ENCODE measurements around the gene APRT. TPM values are rescaled to one million over a fixed set of nuclear protein-coding genes. Genes with fewer than 3 reads are reported as not detected.

The APRT gene
- total and polyA plus RNA-seq, 2 of the 4 experiments (the other 2 are of a cell fraction) = 40.5 to 157 TPM

- no peak overlapping the region for H3K4me3 ChIP-seq (ENCODE audit: insufficient read depth, low read depth, low read length)
- H4K5ac ChIP-seq (ENCODE audit: low read depth, low read length) = no peak overlapping the region
- H2AFZ ChIP-seq (replicated peaks; ENCODE audit: low read length, poor library complexity) = no peak overlapping the region
- no peak for ATAC-seq (ENCODE audit: low read depth)
- no peak overlapping the region for H2BK5ac ChIP-seq (ENCODE audit: low read depth, low read length, poor library complexity, severe bottlenecking)
- H4K91ac ChIP-seq (ENCODE audit: insufficient read depth, low read depth, low read length) = no peak overlapping the region
- no peak overlapping the region for H2BK120ac ChIP-seq (ENCODE audit: low read depth, low read length)
- dilution Hi-C loops (cut with HindIII; ENCODE audit: low sequenced_read_pairs, unreplicated experiment) = no loop called here
- peaks cover 9 to 38% of the 10 kb centered on the region in 2 experiments for H3K79me1 ChIP-seq (ENCODE audit: low read depth in 1 of 2, low read length in 2 of 2)
- no peak overlapping the region for H2BK15ac ChIP-seq (ENCODE audit: low read depth, low read length)
- H3K14ac ChIP-seq (replicated peaks; ENCODE audit: low read depth, low read length) = no peak overlapping the region
- no peak for TF ChIP-seq RFX5 (IDR thresholded peaks at IDR 0.05; ENCODE audit: low read depth, low read length)
- no peak for TF ChIP-seq NFE2L2 (IDR thresholded peaks at IDR 0.05; ENCODE audit: low read depth, low read length)
- no peak for TF ChIP-seq RCOR1 (IDR thresholded peaks at IDR 0.05; ENCODE audit: insufficient replicate concordance, low read length)
- no peak for TF ChIP-seq ELK1 (IDR thresholded peaks at IDR 0.05; ENCODE audit: borderline replicate concordance, low read depth, low read length)
- no peak for TF ChIP-seq FOS (IDR thresholded peaks at IDR 0.05; ENCODE audit: low read depth, low read length)
- no peak for TF ChIP-seq CTCF (conservative IDR thresholded peaks at IDR 0.05; ENCODE audit: low read depth, low read length)
- no peak for TF ChIP-seq SMC3 (IDR thresholded peaks at IDR 0.05; ENCODE audit: low read depth, low read length)
- no peak for TF ChIP-seq RAD21 (IDR thresholded peaks at IDR 0.05; ENCODE audit: low read length)
- no peak for TF ChIP-seq MAFK (IDR thresholded peaks at IDR 0.05; ENCODE audit: low read depth, low read length)
- no peak for TF ChIP-seq POLR2A (IDR thresholded peaks at IDR 0.05; ENCODE audit: low read depth, low read length)
- no peak for TF ChIP-seq CEBPB (IDR thresholded peaks at IDR 0.05; ENCODE audit: low read depth, low read length)
- TF ChIP-seq MXI1 (IDR thresholded peaks at IDR 0.05; ENCODE audit: borderline replicate concordance, low read depth, low read length) = no peak
- no peak for TF ChIP-seq MAZ (IDR thresholded peaks at IDR 0.05; ENCODE audit: borderline replicate concordance, low read depth, low read length)
- no peak for TF ChIP-seq USF2 (IDR thresholded peaks at IDR 0.05; ENCODE audit: low read depth, low read length)
- no peak for TF ChIP-seq CHD1 (IDR thresholded peaks at IDR 0.05; ENCODE audit: low read depth, low read length)
- TF ChIP-seq BHLHE40 (IDR thresholded peaks at IDR 0.05; ENCODE audit: low read depth, low read length) = no peak
- H3K4me1 ChIP-seq (ENCODE audit: control insufficient read depth, insufficient read depth, low read length) = peaks cover 9% of the 10 kb centered on the region
- no peaks in the 10 kb centered on the region for H3K9me3 ChIP-seq (ENCODE audit: control insufficient read depth, insufficient read depth, low read length)
- CTCF ChIA-PET = no interaction called here
- H2AK9ac ChIP-seq (replicated peaks; ENCODE audit: low read depth, low read length, poor library complexity) = no peak overlapping the region
- BruUV-seq (replicated peaks) = no TSS peak
- in situ Hi-C loops (cut with MboI; ENCODE audit: low sequenced_read_pairs) = no loop called here
- no peak overlapping the region for H3K9ac ChIP-seq (ENCODE audit: low read depth, low read length)
- no peaks in the 10 kb centered on the region for H3K27me3 ChIP-seq (ENCODE audit: control insufficient read depth, insufficient read depth, low read length)
- no peak overlapping the region for H3K23ac ChIP-seq (ENCODE audit: low read depth, low read length)
- no peak overlapping the region for H2BK20ac ChIP-seq (ENCODE audit: low read depth, low read length)
- H3K27ac ChIP-seq (ENCODE audit: insufficient read depth, low read length) = no peak overlapping the region
- H3K18ac ChIP-seq (ENCODE audit: low read depth, low read length) = no peak overlapping the region
- intact Hi-C loops (cut with micrococcal nuclease) = loop anchor here (5.0 kb wide), 1 partner anchor 72 kb away; no protein-coding TSS in a partner anchor
- peaks cover 24% of the 10 kb centered on the region for H4K20me1 ChIP-seq (ENCODE audit: insufficient read depth, low read length)
- no peak overlapping the region for H3K4me2 ChIP-seq (ENCODE audit: low read depth, low read length)
- H3K9me1 ChIP-seq (ENCODE audit: insufficient read depth, low read length) = 0 out of 2 replicates have a peak, but pooled peaks cover 4% of the 10 kb centered on the region
- 100% methylated on average over 1 of the region's 8 CpGs for WGBS, 2 experiments (ENCODE audit: extremely low coverage in 2 of 2, insufficient read length in 1 of 2)
- no peak overlapping the region for H3K56ac ChIP-seq (ENCODE audit: extremely low read depth, insufficient read depth, low read length)
- POLR2A ChIA-PET (ENCODE audit: unreplicated experiment) = no interaction called here
- peaks cover 18% of the 10 kb centered on the region for H3K36me3 ChIP-seq (ENCODE audit: control insufficient read depth, insufficient read depth, low read length)
- no peak for DNase-seq
- H3K4ac ChIP-seq (ENCODE audit: low read depth, low read length) = no peak overlapping the region
- H2AK5ac ChIP-seq (ENCODE audit: low read depth, low read length) = no peak overlapping the region
- H4K8ac ChIP-seq (ENCODE audit: low read depth in 2 of 2, low read length in 2 of 2) = no peak overlapping the region
These were observed 43.4 kb upstream of the APRT start for GRCh38 chr16:88855176-88855575.

Measured in IMR-90 (cell line).